ENCODE data around the gene SACS. TPM values are rescaled to one million over a fixed set of nuclear protein-coding genes. Genes with fewer than 3 reads are reported as not detected.

SACS gene
- total RNA-seq, 1 experiment from 2014 or later, result 19.8 TPM

DNA sequence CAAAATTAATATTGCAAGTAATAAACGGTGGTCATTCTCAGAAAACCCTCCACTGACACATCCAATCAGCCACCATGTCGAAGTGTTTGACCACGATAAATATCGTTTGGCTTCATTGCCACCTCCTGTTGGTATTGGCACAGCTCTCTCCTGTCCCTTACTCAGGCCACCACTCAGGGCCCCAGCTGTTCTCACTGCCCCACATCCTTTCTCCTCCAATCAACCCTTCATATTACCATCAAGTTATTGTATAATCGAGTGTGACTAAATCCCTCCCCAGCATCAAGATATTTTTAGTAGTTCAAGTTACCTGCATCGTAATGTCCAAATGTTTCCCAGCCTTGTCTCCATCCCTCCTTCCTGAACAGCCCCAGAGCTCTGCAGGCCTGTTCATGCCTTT lies 50.4 kb downstream of the SACS start:
- H3K27ac ChIP-seq (ENCODE audit: low read length), result no peak overlapping the region
- H3K4me3 ChIP-seq (ENCODE audit: low read depth in 2 of 2, low read length in 2 of 2), result no peak overlapping the region
- H3K4me1 ChIP-seq (ENCODE audit: control insufficient read depth, insufficient read depth, low read length), result no peaks in the 10 kb centered on the region
- CTCF ChIA-PET, result interaction anchor here (0.8 kb wide), 1 partner anchor 363 kb away, joined by 6 read pairs; no protein-coding TSS in a partner anchor
- intact Hi-C loops (cut with micrococcal nuclease; ENCODE audit: unreplicated experiment), result no loop called here
- in situ Hi-C loops (cut with HindIII; ENCODE audit: low pct_unique_long_range_greater_than_20kb, low sequenced_read_pairs), result no loop called here
- POLR2A ChIA-PET, result no interaction called here
- no peaks in the 10 kb centered on the region for H3K36me3 ChIP-seq (ENCODE audit: control insufficient read depth, insufficient read depth, low read length)
- DNase-seq (ENCODE audit: low read depth, low spot score), result no peak
- H3K9me3 ChIP-seq (ENCODE audit: control insufficient read depth, insufficient read depth, low read depth, low read length), result no peaks in the 10 kb centered on the region
- no TSS peak for BruUV-seq (replicated peaks)
- TF ChIP-seq SIN3A (IDR thresholded peaks at IDR 0.05; ENCODE audit: borderline replicate concordance, insufficient read depth, low read depth, low read length) (no peak), TCF7L2 (IDR thresholded peaks at IDR 0.05; ENCODE audit: low read depth, low read length) (no peak), POLR2AphosphoS5 (IDR thresholded peaks at IDR 0.05; ENCODE audit: low read depth, low read length) (no peak)
- TF ChIP-seq, protein P1, sequence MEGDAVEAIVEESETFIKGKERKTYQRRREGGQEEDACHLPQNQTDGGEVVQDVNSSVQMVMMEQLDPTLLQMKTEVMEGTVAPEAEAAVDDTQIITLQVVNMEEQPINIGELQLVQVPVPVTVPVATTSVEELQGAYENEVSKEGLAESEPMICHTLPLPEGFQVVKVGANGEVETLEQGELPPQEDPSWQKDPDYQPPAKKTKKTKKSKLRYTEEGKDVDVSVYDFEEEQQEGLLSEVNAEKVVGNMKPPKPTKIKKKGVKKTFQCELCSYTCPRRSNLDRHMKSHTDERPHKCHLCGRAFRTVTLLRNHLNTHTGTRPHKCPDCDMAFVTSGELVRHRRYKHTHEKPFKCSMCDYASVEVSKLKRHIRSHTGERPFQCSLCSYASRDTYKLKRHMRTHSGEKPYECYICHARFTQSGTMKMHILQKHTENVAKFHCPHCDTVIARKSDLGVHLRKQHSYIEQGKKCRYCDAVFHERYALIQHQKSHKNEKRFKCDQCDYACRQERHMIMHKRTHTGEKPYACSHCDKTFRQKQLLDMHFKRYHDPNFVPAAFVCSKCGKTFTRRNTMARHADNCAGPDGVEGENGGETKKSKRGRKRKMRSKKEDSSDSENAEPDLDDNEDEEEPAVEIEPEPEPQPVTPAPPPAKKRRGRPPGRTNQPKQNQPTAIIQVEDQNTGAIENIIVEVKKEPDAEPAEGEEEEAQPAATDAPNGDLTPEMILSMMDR (IDR thresholded peaks at IDR 0.05), result no peak
- TF ChIP-seq, protein P2, sequence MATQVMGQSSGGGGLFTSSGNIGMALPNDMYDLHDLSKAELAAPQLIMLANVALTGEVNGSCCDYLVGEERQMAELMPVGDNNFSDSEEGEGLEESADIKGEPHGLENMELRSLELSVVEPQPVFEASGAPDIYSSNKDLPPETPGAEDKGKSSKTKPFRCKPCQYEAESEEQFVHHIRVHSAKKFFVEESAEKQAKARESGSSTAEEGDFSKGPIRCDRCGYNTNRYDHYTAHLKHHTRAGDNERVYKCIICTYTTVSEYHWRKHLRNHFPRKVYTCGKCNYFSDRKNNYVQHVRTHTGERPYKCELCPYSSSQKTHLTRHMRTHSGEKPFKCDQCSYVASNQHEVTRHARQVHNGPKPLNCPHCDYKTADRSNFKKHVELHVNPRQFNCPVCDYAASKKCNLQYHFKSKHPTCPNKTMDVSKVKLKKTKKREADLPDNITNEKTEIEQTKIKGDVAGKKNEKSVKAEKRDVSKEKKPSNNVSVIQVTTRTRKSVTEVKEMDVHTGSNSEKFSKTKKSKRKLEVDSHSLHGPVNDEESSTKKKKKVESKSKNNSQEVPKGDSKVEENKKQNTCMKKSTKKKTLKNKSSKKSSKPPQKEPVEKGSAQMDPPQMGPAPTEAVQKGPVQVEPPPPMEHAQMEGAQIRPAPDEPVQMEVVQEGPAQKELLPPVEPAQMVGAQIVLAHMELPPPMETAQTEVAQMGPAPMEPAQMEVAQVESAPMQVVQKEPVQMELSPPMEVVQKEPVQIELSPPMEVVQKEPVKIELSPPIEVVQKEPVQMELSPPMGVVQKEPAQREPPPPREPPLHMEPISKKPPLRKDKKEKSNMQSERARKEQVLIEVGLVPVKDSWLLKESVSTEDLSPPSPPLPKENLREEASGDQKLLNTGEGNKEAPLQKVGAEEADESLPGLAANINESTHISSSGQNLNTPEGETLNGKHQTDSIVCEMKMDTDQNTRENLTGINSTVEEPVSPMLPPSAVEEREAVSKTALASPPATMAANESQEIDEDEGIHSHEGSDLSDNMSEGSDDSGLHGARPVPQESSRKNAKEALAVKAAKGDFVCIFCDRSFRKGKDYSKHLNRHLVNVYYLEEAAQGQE (IDR thresholded peaks at IDR 0.05; ENCODE audit: insufficient read depth in 1 of 2, low read depth in 2 of 2, low read length in 1 of 2), result no peak
- no peaks in the 10 kb centered on the region for H3K27me3 ChIP-seq (ENCODE audit: control insufficient read depth, insufficient read depth, low read length)
- ATAC-seq, result no peak

DNA sequence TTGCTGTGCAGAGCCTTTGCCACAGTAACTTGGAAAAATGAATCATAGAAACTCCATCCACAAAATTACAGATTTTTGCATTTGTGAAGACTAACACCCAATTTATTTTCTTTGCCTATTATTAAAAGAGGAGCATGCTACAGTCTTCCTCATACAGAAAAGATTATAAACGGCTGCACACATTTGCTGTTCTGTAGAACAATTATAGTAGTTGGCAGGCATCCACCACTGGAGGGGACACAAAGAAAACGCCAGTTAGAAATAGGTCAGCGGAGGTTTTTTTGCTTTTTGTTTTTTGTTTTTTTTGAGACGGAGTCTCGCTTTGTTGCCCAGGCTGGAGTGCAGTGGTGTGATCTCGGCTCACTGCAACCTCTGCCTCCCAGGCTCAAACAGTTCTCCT lies 51.6 kb downstream of the SACS start:
- Histone ChIP-seq H3K27me3 (ENCODE audit: control insufficient read depth, insufficient read depth, low read length) (no peaks in the 10 kb centered on the region), H3K4me3 (ENCODE audit: low read depth in 2 of 2, low read length in 2 of 2) (no peak overlapping the region), H3K36me3 (ENCODE audit: control insufficient read depth, insufficient read depth, low read length) (no peaks in the 10 kb centered on the region), H3K27ac (ENCODE audit: low read length) (no peak overlapping the region), H3K4me1 (ENCODE audit: control insufficient read depth, insufficient read depth, low read length) (no peaks in the 10 kb centered on the region), H3K9me3 (ENCODE audit: control insufficient read depth, insufficient read depth, low read depth, low read length) (no peaks in the 10 kb centered on the region)
- POLR2A ChIA-PET, result no interaction called here
- no peak for ATAC-seq
- TF ChIP-seq POLR2AphosphoS5 (IDR thresholded peaks at IDR 0.05; ENCODE audit: low read depth, low read length) (no peak), SIN3A (IDR thresholded peaks at IDR 0.05; ENCODE audit: borderline replicate concordance, insufficient read depth, low read depth, low read length) (no peak), TCF7L2 (IDR thresholded peaks at IDR 0.05; ENCODE audit: low read depth, low read length) (no peak)
- in situ Hi-C loops (cut with HindIII; ENCODE audit: low pct_unique_long_range_greater_than_20kb, low sequenced_read_pairs), result no loop called here
- intact Hi-C loops (cut with micrococcal nuclease; ENCODE audit: unreplicated experiment), result no loop called here
- CTCF ChIA-PET, result no interaction called here
- no TSS peak for BruUV-seq (replicated peaks)
- DNase-seq (ENCODE audit: low read depth, low spot score), result no peak

DNA sequence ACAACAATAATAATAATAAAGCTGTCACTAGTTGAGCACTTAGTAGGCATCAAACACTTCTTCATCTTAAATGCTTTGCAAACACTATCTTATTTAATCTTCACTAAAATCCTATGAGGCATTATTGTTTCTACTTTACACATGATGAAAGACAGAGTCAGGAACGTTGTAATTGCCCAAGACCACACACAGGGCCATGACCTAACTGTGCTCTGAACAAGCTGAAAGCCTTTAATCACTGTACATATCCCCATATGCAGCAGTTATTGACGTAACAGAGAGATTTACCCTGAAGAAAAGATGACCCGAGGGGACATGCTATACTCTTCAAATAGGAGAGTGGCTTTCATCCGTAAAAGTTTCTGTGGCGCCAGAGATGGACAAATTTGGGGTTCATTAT lies 53.0 kb downstream of the SACS start:
- H3K9me3 ChIP-seq (ENCODE audit: control insufficient read depth, insufficient read depth, low read depth, low read length), result no peaks in the 10 kb centered on the region
- BruUV-seq (replicated peaks), result no TSS peak
- intact Hi-C loops (cut with micrococcal nuclease; ENCODE audit: unreplicated experiment), result no loop called here
- TF ChIP-seq, protein P1 (IDR thresholded peaks at IDR 0.05), result no peak
- TF ChIP-seq, protein P2 (IDR thresholded peaks at IDR 0.05; ENCODE audit: insufficient read depth in 1 of 2, low read depth in 2 of 2, low read length in 1 of 2), result no peak
- no peak for TF ChIP-seq SIN3A (IDR thresholded peaks at IDR 0.05; ENCODE audit: borderline replicate concordance, insufficient read depth, low read depth, low read length)
- no peak overlapping the region for H3K27ac ChIP-seq (ENCODE audit: low read length)
- no peaks in the 10 kb centered on the region for H3K27me3 ChIP-seq (ENCODE audit: control insufficient read depth, insufficient read depth, low read length)
- H3K4me3 ChIP-seq (ENCODE audit: low read depth in 2 of 2, low read length in 2 of 2), result no peak overlapping the region
- ATAC-seq (no peak), DNase-seq (ENCODE audit: low read depth, low spot score) (no peak)
- ChIA-PET POLR2A (no interaction called here), CTCF (no interaction called here)
- no peaks in the 10 kb centered on the region for H3K36me3 ChIP-seq (ENCODE audit: control insufficient read depth, insufficient read depth, low read length)
- in situ Hi-C loops (cut with HindIII; ENCODE audit: low pct_unique_long_range_greater_than_20kb, low sequenced_read_pairs), result no loop called here
- no peaks in the 10 kb centered on the region for H3K4me1 ChIP-seq (ENCODE audit: control insufficient read depth, insufficient read depth, low read length)

Data from Panc1 (cell line).